HL-60/S4 treated with retinoic acid at 250 ng/mL for 4 days and 3 days (cell line): ENCODE data around the gene TMEM229B.

ENCODE experiments used
- in situ Hi-C: fragments of 300-500 bp; cut with MboI; formaldehyde crosslinking; loops from 2 replicates; pipeline ENCODE4 v1.7.0; 2022; ENCODE audit warnings: low sequenced_read_pairs

The TMEM229B gene

GRCh38 chr14:67426983-67427606 is 61.4 kb downstream of the TMEM229B start:
- in situ Hi-C loops: loop anchor here (25.0 kb wide), 1 partner anchor 285 kb away; the partner anchor contains the start of gene RDH12

DNA sequence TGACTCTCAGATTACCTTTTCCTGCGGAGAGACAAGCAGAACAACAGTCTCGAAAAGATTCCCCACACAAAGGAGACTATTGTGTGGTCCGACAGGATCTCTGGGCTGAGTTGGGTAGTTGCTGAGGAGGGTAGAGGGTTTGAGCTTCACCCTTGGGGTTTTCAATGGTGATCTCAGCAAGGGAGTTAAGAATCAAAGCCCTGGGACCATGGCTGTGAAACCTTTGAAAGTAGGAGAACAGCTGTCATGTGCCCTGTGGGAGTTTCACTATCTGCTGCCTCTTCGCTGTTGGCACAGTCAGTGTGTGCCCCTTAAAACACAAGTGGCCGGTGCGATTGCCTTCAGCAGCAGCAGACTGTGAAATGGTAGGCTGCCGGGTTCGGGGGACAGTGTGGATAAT is 62.4 kb downstream of the TMEM229B start:
- in situ Hi-C loops: loop anchor here (25.0 kb wide), 1 partner anchor 286 kb away; the partner anchor contains the start of gene RDH12

GRCh38 chr14:67425608-67426007 is 62.9 kb downstream of the TMEM229B start:
- in situ Hi-C loops: loop anchor here (25.0 kb wide), 1 partner anchor 287 kb away; the partner anchor contains the start of gene RDH12

GRCh38 chr14:67424539-67424938 is 64.0 kb downstream of the TMEM229B start:
- in situ Hi-C loops: no loop called here

DNA sequence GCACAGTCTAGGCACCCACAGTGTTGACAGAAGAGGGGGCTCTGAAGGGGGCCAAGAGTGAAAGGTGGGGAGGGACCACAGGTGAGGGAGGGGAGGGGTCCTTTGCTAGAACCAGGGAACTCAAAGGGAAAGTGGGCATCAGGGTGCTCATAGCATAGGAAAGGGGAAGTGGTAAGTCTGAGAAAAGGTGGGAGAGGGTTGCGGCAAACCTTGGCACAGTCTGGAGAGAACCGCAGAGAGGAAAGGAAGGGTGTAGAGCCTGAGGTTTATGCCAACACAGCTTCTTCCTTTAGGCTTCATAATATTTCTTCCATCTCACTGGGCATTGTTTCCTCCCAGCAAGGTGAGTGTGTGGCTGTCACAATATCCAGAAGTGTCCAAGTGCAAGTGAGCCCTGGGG is 65.1 kb downstream of the TMEM229B start:
- in situ Hi-C loops: no loop called here

DNA sequence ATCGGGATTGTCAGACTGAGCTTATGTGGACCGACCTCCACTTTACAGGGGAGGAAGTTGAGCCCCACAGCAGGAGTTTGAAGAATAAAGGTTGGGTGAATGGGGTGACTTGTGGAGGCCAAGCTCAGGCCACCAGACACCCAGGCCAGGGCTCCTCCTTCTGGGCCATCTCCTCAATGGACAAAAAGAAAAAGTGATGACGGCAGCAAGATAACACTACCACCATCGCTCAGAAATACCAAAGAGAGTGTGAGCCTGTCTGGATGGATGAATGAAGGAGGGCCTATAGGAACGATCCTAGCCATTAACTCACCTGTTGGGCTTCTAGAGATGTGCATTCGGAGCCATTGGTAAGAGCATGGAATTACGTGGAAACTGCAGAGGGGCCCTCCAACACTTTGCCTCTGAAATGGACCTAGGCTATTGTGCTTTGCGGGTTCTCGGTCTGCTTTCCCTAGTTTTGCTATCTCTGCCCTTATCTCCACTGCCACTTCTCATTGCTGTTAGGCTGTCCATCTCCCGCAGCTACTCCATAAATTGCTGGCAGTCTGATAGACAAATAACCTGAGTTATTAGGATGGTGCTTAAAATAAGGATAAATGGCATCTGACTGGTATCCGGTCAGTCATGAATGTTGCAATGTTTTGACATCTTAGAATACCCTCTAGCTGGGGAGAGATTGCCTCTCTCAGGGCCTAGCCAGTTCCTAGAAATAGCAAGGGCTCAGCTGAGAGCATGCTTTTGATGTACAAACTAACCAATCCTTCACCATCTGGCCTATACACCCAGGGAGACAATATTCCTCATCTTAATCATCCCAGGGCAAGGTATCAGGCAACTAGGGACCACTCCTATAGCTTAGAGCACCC is 66.9 kb downstream of the TMEM229B start:
- in situ Hi-C loops: no loop called here
